Motor neuron (in vitro differentiated cells): Measurements from ENCODE around the gene GPR143. TPM values are rescaled to one million over a fixed set of nuclear protein-coding genes. Genes with fewer than 3 reads are reported as not detected.
"Not testable (repeated sequence)": the region's sequence is repeated elsewhere in the genome, so short reads cannot be mapped to it uniquely, and the experiment has no call there.

Source experiments
- ATAC-seq, 8 experiments: fragments of 200-7000 bp; cut with Tn5 transposase; replicated peaks in 6 of 8; 2 replicates each; pipeline ENCODE4 v1.8.0; 2021; ENCODE audit warnings: mild to moderate bottlenecking in 8 of 8, moderate library complexity in 8 of 8
- H3K27ac ChIP-seq, 2 donors: fragments of 250-450 bp; sonication (Bioruptor Pico); 2 replicates each; pipeline ENCODE4 v1.9.0; 2021; ENCODE audit warnings: antibody characterized with exemption in 2 of 2, mild to moderate bottlenecking in 2 of 2, moderate library complexity in 1 of 2
- H3K4me1 ChIP-seq, 2 donors: fragments of 250-450 bp; sonication (Bioruptor Pico); replicated peaks in 1 of 2; 2 replicates each; pipeline ENCODE4 v1.6.1; 2021; ENCODE audit warnings: antibody characterized with exemption in 2 of 2, mild to moderate bottlenecking in 2 of 2, moderate library complexity in 1 of 2
- H3K4me3 ChIP-seq, 5 donors: fragments of 250-450 bp; sonication (Bioruptor Pico); 2 replicates each; pipeline ENCODE4 v1.9.0; 2021; ENCODE audit warnings: antibody characterized with exemption in 5 of 5, mild to moderate bottlenecking in 5 of 5, moderate library complexity in 4 of 5
- WGBS, 10 experiments: fragments of 450-650 bp; shearing (Covaris generic); methylation state at CpG; one replicate each; pipeline ENCODE4 v1.0.0; 2022; 5-methylcytosine and 5-hydroxymethylcytosine counted together
- in situ Hi-C, 9 experiments: fragments of 400-800 bp; cut with MboI; loops; one replicate each; pipeline ENCODE4 v1.15.0; 2021; ENCODE audit warnings: low sequenced_read_pairs in 9 of 9, low pct_unique_long_range_greater_than_20kb in 2 of 9; ENCODE audit not compliant: unreplicated experiment in 9 of 9
- total RNA-seq, 8 experiments: library from RNA; unstranded; fragments of 300-600 nt; gene quantifications; 2 replicates each; pipeline versions ENCODE4 v1.2.3 to v1.2.4, GENCODE V29; 2022

Gene GPR143
- total RNA-seq, 8 experiments from 2014 or later, result 0.25 to 1.5 (median 0.63) TPM; not detected in 1

DNA sequence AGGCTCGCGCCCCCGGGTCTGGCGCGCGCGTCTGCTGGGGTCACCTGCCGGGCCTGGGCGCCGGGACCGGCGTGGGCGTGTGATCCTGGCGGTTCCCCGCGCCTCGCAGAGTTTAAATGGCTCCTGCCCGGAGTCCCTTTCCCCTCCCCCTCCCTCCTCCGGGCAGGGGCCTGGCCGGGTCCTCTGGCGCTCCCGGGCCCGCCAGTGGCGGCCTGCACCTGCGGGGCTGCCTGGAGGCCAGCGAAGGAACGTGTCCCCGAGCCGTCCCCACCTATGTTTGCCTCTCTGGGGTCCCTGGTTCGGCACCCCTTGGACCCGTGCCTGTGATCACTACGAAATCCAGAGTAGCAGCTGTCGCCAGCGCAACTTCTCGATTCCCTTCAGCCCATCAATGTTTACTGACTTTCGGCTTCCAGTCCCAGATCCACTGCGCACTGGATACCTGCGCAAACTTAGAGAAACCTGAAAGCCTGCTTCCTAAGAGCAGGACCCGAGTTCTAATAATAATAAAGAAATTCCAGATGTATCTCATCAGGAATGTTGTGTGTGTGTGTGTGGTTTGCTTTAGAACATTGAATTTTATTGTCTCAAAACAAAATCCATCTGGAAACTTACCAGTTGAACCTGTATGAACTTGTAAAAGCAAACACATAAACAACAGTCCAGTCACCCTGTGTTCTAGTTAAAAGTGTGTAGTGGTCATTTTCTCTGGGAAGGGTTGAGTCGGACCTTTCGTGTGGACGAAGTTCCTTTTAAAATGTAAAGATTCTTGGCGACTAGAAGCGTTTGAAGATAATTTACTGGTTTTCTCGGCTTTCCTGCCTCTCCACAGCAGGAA lies 21.4 kb upstream of the GPR143 start:
- WGBS, 10 experiments, result 0 to 10% (median 2%) methylated on average over 2 to 11 of the region's 45 CpGs; no CpG with 5 or more reads in 6 of the 10 experiments
- peaks cover 0 to 6% of the 10 kb centered on the region in 2 donors for H3K4me1 ChIP-seq
- ATAC-seq, result peak in 7 of 8 experiments; percentile 28 to 60 (median 45)
- in situ Hi-C loops, result no loop called here
- peak overlapping the region in 1 of 2 donors; percentile 44 for H3K27ac ChIP-seq
- H3K4me3 ChIP-seq, result peak overlapping the region; percentile 45 to 93 (median 75)

DNA sequence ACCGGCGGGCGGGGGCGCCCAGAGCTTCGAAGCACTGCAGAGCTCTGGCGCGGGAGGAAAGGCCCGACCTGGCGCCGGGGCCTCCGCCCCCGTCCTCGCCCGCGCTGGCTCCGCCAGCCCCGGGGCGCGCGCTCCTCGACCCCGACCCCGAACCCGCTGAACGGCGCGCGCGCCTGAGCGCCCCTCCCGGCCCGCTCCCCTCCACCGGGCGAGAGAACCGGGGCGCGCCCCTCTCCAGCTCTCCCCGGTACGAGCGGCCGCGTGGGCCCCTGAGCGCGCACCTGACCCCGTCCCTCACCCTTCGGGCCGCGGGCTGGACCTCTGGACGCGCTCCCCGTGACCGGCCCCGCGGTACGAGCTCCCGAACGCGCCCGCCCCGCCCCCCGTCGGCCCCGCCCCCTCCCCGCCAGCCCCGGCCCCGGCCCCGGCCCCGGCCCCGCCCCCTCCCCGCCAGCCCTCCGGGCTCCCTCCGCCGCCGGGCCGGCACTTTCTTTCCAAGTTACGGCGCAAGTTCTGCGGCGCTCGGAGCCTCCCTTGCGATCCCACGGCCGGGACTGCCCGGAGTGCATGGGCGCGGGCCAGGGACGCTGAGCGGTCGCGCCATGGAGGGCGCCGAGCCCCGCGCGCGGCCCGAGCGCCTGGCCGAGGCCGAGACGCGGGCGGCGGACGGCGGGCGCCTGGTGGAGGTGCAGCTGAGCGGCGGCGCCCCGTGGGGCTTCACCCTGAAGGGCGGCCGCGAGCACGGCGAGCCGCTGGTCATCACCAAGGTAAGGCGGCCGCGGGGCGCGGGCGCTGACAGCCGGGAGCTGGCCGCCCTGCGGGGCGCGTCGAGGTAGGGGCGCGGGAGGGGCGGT lies 20.5 kb upstream of the GPR143 start, which contains the start of gene SHROOM2:
Gene SHROOM2 (plus strand): TSS at position 486 of the 854 bp plus-strand sequence. CDS start 117 bp downstream, at position 603.
- in situ Hi-C loops, result no loop called here
- WGBS, 10 experiments, result no CpG with 5 or more reads among the region's 132 CpGs

DNA sequence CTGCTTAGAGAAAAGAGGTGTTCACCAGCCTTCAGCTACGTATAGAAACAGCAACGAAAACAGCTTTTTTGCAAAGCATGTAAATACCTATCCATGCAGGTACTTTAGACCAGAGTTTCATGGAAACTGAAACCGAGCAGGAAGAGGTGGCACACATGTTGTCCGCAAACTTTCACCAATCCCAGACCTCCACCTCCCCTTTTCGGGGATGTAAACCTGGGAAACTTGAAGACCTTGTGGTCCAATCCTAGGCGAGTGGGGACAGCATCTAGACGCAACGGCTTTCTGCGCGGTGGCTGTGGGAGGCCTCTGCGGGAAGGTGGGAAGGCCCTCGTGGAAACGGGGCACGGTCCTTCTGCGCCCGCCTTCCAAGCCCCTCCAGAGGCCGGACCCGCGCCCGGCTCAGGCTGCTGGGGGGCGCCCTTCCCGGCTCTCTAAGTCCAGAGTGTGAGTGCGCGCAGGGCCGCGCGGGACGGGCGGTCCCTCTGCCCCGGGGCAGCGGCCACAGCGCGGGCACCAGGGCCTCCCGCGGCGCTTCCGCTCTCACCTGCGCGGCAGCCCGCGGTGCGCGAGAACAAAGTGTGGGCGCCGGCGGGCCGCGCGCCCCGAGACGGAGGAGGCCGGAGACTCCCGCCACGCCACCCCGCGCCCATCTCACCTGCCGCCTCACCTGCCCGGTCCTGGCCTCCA lies 19.8 kb upstream of the GPR143 start:
- ATAC-seq, result peak in 5 of 8 experiments; percentile 13 to 50 (median 25)
- in situ Hi-C loops, result no loop called here
- peak overlapping the region; percentile 45 to 93 (median 75) for H3K4me3 ChIP-seq
- peak overlapping the region in 1 of 2 donors; percentile 40 for H3K27ac ChIP-seq
- 20 to 47% (median 41%) methylated on average over 1 to 4 of the region's 58 CpGs; no CpG with 5 or more reads in 6 of the 10 experiments for WGBS, 10 experiments
- H3K4me1 ChIP-seq, result peaks cover 0 to 6% of the 10 kb centered on the region in 2 donors

More for the DNA sequence above, 20.5 kb upstream of the GPR143 start, which contains the start of gene SHROOM2:
- Histone ChIP-seq H3K27ac (peak within 1 kb of the TSS in 1 of 2 donors; percentile 44), H3K4me3 (peak within 1 kb of the TSS; percentile 45 to 93 (median 75)), H3K4me1 (peaks cover 0 to 6% of the 10 kb centered on the region in 2 donors)
- peak; percentile 50 to 80 (median 73) for ATAC-seq

DNA sequence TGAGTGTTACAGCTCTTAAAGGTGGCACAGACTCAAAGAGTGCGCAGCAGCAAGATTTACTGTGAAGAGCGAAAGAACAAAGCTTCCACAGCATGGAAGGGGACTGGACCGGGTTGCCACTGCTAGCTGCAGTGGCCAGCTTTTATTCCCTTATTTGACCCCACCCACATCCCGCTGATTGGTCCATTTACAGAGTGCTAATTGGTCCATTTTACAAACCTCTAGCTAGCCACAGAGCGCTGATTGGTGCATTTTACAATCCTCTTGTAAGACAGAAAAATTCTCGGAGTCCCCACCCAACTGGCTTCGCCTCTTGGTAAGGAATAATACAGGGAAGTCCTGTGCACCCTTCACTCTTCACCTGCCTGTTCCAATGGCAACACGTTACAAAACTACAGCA lies 18.7 kb upstream of the GPR143 start:
- 100% methylated on average over 1 of the region's 8 CpGs; no CpG with 5 or more reads in 7 of the 10 experiments for WGBS, 10 experiments
- Histone ChIP-seq H3K4me1 (peaks cover 0 to 6% of the 10 kb centered on the region in 2 donors), H3K4me3 (no peak overlapping the region), H3K27ac (no peak overlapping the region)
- ATAC-seq, result no peak
- in situ Hi-C loops, result no loop called here

DNA sequence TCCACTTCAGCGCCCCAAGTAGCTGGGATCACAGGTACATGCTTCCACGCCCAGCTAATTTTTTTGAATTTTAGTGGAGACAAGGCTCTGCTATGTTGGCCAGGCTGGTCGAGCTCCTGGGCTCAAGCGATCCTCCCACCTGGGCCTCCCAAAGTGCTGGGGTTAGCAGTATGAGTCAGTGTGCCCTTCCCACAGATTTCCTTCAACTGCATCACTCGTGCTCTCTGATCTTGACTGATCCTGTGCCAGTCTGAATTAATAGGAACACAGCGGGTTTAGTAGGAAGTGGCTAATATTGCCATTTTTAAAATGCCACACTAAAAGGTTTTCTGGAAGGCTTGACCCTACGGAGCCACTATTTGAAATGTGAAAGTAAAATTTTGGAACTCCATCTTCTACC lies 16.3 kb upstream of the GPR143 start:
- in situ Hi-C loops, result no loop called here
- no peak overlapping the region for H3K4me3 ChIP-seq
- H3K4me1 ChIP-seq, result no peaks in the 10 kb centered on the region
- no peak for ATAC-seq
- WGBS, 10 experiments, result 18 to 96% methylated on average over 3 to 5 of the region's 7 CpGs; no CpG with 5 or more reads in 8 of the 10 experiments
- H3K27ac ChIP-seq, result no peak overlapping the region

DNA sequence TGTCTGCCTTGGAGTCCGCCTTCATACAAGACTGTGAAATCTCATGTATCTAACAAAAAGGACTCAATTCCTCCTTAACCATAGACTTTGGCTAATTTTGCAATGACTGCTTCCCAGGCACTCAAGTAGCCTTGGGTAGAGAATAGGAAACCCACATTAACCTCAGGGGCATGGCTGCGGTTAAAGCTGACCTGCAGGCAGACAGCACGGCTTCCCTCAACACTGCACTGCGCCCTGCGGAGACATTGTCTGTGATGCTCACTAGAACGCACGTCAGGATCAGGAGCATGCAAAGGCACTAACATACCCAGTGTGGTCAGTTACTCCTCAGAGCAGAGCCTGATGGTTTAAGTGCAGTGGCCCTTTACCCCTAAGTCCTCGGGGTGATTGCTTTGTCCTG lies 10.3 kb upstream of the GPR143 start:
- WGBS, 10 experiments, result 67% methylated on average over 8 of the region's 8 CpGs; no CpG with 5 or more reads in 9 of the 10 experiments
- Histone ChIP-seq H3K4me3 (no peak overlapping the region), H3K27ac (no peak overlapping the region), H3K4me1 (no peaks in the 10 kb centered on the region)
- in situ Hi-C loops, result no loop called here
- ATAC-seq, result no peak

DNA sequence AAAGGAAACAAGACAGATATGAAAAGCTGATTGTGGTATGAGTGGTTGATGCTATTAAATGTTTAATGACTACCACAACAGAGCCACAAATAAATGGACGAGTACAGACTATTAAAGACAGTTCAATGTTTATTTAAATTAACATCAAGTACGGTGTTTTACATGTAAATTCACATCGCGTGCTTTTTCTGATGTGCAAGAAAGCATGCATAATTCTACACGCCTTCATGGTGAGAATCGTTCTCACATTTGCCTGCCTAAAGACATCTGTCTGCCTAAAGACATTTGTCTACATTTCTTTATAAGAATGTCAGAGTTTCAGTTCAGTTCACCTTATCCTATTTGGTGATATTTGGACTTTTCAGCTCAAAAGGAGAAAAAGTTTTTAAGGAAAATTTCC lies 7.3 kb upstream of the GPR143 start:
- no peak overlapping the region for H3K4me3 ChIP-seq
- H3K4me1 ChIP-seq, result no peaks in the 10 kb centered on the region
- in situ Hi-C loops, result no loop called here
- 0 to 100% (median 69%) methylated on average over 1 to 6 of the region's 6 CpGs; no CpG with 5 or more reads in 2 of the 10 experiments for WGBS, 10 experiments
- no peak overlapping the region for H3K27ac ChIP-seq
- peak in 2 of 8 experiments; percentile 56 to 76 for ATAC-seq

DNA sequence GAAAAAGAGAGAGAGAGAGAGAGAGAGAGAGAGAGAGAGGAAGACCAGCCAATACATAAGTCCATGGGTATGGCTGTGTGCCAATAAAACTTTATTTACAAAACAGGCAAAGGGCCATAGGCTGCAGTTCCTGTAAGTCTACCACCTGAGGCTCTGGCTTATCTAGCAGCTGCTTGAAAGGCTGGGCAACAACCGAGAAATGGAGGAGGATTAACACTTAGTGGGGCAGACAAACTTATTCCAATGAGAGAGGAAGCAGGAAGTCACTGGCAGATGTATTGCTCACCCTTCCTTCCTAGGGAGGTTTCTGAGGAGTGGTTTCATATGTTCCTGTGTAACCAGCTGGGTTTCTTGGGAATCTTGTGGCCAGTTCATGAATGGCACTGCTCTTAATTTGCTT lies 4.7 kb upstream of the GPR143 start:
- in situ Hi-C loops, result no loop called here
- WGBS, 10 experiments, result 40 to 89% methylated on average over 1 of the region's 1 CpG; no CpG with 5 or more reads in 8 of the 10 experiments
- peak in 2 of 8 experiments; percentile 12 to 39 for ATAC-seq
- Histone ChIP-seq H3K27ac (no peak overlapping the region), H3K4me1 (peaks cover 0 to 4% of the 10 kb centered on the region in 2 donors), H3K4me3 (no peak overlapping the region)

DNA sequence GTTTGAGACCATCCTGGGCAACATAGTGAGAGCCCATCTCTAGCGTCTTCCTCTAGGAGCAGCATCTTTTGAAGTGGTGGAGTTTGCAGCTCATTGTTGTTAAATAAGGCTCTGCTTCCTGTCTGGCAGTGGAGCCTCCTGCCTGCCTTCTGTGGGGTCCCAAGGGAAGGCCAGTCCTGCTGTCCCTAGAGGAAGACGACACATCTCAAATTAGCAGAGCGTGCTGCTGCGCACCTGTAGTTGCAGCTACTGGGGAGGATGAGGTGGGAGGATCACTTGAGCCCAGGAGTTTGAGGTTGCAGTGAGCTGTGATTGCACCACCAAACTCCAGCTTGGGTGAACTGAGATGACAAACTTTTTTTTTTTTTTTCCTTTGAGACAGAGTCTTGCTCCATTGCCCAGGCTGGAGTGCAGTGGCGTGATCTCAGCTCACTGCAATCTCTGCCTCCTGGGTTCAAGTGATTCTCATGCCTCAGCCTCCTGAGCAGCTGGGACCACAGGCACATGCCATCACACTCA lies 2.7 kb upstream of the GPR143 start:
- H3K4me1 ChIP-seq, ATAC-seq, H3K4me3 ChIP-seq, H3K27ac ChIP-seq, in situ Hi-C loops: not testable (repeated sequence)
- WGBS, 10 experiments, result 88% methylated on average over 5 of the region's 5 CpGs; no CpG with 5 or more reads in 9 of the 10 experiments

DNA sequence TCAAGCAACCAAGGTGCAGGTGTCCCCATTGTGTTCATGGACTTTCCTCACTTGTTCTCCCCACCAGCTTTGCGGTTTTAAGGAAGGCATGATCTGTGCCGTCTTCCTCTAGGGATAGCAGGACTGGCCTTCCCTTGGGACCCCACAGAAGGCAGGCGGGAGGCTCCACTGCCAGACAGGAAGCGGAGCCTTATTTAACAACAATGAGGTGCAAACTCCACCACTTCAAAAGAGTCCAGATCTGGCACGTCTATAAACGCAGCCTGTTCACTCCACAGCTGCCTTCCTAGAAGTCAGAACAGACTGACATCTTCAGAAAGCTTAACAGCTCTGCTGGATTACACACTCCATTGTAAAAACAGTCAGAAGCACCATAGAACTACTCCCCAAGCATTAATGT lies 1.7 kb upstream of the GPR143 start:
- peaks cover 0 to 4% of the 10 kb centered on the region in 2 donors for H3K4me1 ChIP-seq
- WGBS, 10 experiments, result 30 to 90% (median 43%) methylated on average over 2 to 4 of the region's 6 CpGs; no CpG with 5 or more reads in 6 of the 10 experiments
- no peak overlapping the region for H3K4me3 ChIP-seq
- ATAC-seq, result no peak
- in situ Hi-C loops, result no loop called here
- no peak overlapping the region for H3K27ac ChIP-seq

DNA sequence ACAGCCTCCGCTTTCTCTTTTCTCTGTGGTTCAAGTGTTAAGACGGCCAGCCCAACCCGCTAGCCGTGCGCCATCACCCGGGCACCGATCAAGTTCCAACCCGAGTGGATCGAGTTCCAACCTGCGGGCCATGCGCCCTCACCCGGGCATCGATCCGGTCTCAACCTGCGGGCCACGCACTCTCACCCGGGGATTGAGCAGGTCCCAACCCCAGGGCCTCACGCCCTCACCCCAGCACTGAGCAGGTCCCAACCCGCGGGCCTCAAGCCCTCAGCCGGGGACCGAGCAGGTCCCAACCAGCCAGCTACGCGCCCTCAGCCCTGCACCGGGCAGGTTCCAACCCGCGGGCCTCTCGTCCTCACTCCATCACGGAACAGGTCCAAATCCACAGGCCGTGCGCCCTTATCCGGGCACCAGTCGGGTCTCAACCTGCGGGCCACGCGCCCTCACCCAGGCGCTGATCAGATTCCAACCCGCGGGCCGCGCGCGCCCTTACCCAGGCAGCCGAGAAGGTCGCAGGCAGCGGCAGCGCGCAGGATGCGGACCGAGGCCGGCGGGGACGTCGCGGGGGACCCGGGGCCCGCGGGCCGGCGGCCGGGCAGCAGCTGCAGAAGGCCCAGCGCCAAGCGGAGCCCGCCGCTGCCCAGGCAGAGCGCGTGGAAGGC lies 443 bp downstream of the GPR143 start:
- Histone ChIP-seq H3K4me3 (no peak overlapping the region), H3K4me1 (peaks cover 0 to 4% of the 10 kb centered on the region in 2 donors), H3K27ac (no peak overlapping the region)
- no peak for ATAC-seq
- in situ Hi-C loops, result no loop called here
- 60 to 95% methylated on average over 1 to 4 of the region's 67 CpGs; no CpG with 5 or more reads in 8 of the 10 experiments for WGBS, 10 experiments

DNA sequence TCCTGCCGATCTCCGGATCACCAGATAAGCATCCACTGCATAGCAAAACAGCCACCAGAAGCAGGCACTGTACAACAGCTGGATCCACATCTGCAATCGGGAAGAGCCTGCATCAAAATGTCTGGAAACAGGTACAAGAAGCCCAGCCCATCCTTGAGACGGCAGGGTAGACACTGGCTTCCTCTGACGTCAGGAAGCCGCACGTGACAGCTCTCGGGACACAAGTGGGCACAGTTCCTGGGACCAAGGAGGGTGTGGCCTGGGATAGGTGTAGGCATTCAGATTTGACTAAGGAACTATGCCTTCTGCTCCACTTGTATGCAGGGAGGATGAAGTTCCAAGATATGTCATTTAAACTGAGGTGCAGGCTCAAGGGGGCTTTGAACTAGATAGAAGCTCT lies 6.3 kb downstream of the GPR143 start:
- Histone ChIP-seq H3K4me3 (no peak overlapping the region), H3K4me1 (no peaks in the 10 kb centered on the region), H3K27ac (no peak overlapping the region)
- in situ Hi-C loops, result no loop called here
- ATAC-seq, result no peak
- 86 to 93% methylated on average over 3 to 8 of the region's 8 CpGs; no CpG with 5 or more reads in 8 of the 10 experiments for WGBS, 10 experiments
